Heart right ventricle (tissue), 16 donors: Measurements from ENCODE around the gene CDC45. TPM values are rescaled to one million over a fixed set of nuclear protein-coding genes. Genes with fewer than 3 reads are reported as not detected.
A peak's percentile ranks its signal among the peaks of the same experiment; 100 is the strongest.
"Not testable (repeated sequence)": the region's sequence is repeated elsewhere in the genome, so short reads cannot be mapped to it uniquely, and the experiment has no call there.

Experiments used
- ATAC-seq, 8 donors: fragments of 200-7000 bp; cut with Tn5 transposase; one replicate each; pipeline ENCODE4 v1.9.1; 2020; ENCODE audit warnings: mild to moderate bottlenecking in 8 of 8, moderate library complexity in 8 of 8, moderate number of reproducible peaks in 1 of 8
- DNase-seq, 2 donors: peaks; one replicate each; pipeline ENCODE4 v3.0.0-alpha.2; 2020
- H3K27ac ChIP-seq, 10 donors: fragments of 200-600 bp; sonication (generic) in 2 of 10; one replicate each; pipeline versions ENCODE4 v1.5.0 to v1.8.0; 2020 to 2022; ENCODE audit warnings: mild to moderate bottlenecking in 3 of 10
- H3K27me3 ChIP-seq, 7 donors: fragments of 200-600 bp; one replicate each; pipeline ENCODE4 v1.8.0; 2021 to 2022; ENCODE audit warnings: mild to moderate bottlenecking in 2 of 7
- H3K36me3 ChIP-seq, 9 donors: fragments of 200-600 bp; sonication (generic) in 1 of 9; one replicate each; pipeline versions ENCODE4 v1.5.0 to v1.8.0; 2020 to 2022; ENCODE audit warnings: mild to moderate bottlenecking in 2 of 9
- H3K4me1 ChIP-seq, 9 donors: fragments of 200-600 bp; sonication (generic) in 1 of 9; one replicate each; pipeline versions ENCODE4 v1.5.0 to v1.8.0; 2020 to 2022; ENCODE audit warnings: mild to moderate bottlenecking in 4 of 9
- H3K4me3 ChIP-seq, 10 donors: fragments of 200-600 bp; sonication (generic) in 2 of 10; one replicate each; pipeline versions ENCODE4 v1.5.0 to v1.8.0; 2020 to 2022; ENCODE audit warnings: mild to moderate bottlenecking in 7 of 10, moderate library complexity in 2 of 10
- H3K9me3 ChIP-seq, 11 donors: fragments of 200-600 bp in 10 of 11; sonication (generic) in 2 of 11; one replicate each; pipeline versions ENCODE4 v1.5.0 to v1.8.0; 2013 to 2022; ENCODE audit warnings: mild to moderate bottlenecking in 2 of 11, control low read depth in 1 of 11, moderate library complexity in 1 of 11
- WGBS, 2 donors: extraction: QIAGEN DNeasy Blood & Tissue Kit; methylation state at CpG; one replicate each; pipeline ENCODE4 v1.1.7; 2013; ENCODE audit warnings: inconsistent platforms in 1 of 2; 5-methylcytosine and 5-hydroxymethylcytosine counted together
- intact Hi-C, 10 donors: fragments of 100-400 bp; cut with DNase I; formaldehyde crosslinking; loops; one replicate each; pipeline versions ENCODE4 v1.11.1 to v1.14.2; 2022
- polyA plus RNA-seq, 2 donors: library from polyadenylated mRNA; stranded (reverse); fragments of 200-250 nt; gene quantifications; one replicate each; pipeline ENCODE4 v1.2.3, GENCODE V29; 2013
- total RNA-seq, 10 donors: library from RNA; stranded (reverse); fragmentation: NEBNext Ultra II Directional in 3 of 10; extraction: Animal tissue kit (Norgen Biotek cat#: 25700) in 3 of 10; gene quantifications; one replicate each; pipeline versions ENCODE4 v1.2.1 to v1.2.4, GENCODE V29; 2021 to 2023
- TF ChIP-seq, protein P1 (sequence below), 9 donors: fragments of 200-600 bp; sonication (generic) in 2 of 9; IDR thresholded peaks; one replicate each; pipeline versions ENCODE4 v1.5.0 to v1.8.0; 2021 to 2022; ENCODE audit warnings: antibody characterized with exemption in 9 of 9, mild to moderate bottlenecking in 5 of 9, moderate library complexity in 1 of 9
- donor health status: Arrhythmogenic right ventricular cardiomyopathy.
- donor health status: ischemic (EF 13 %, LVEDD 7.1; RV severe dilation, severe dysfunction).
- donor health status: healthy with polysubstance abuse.
- donor health status: DM: no; HTN: yes; CAD: no.
- donor health status: DM: no; HTN: no; CAD: no.
- donor health status: ischemic (EF 25% LVEDD 6.9; RV normal size, moderate dysfunction).
- donor health status: ischemic (EF 25% LVEDD 5.7; RV mildly dilated, moderate dysfunction).
- donor health status: healthy.
- donor health status: DM: yes; HTN: yes; CAD: no.
- donor health status: Ischemic cardiomyopathy.
- donor health status: ischemic (EF 35%, LVEDD 5.7; RV mildly dilated, moderate dysfunction).
- donor health status: nonischemic (EF 11% LVEDD 7.7; RV severe dilation, severe dysfunction).
- donor health status: DM: yes; HTN: yes; CAD: no.
- donor health status: PGD.
- donor health status: ischemic (EF 29% LVEDD 5.4; RV normal size, mild dysfunction).
- donor health status: nonischemic (EF 23%, LVEDD 6.1; RV moderate dilation, normal function).

The CDC45 gene
- total and polyA plus RNA-seq, 12 donors = 0.15 to 3.4 (median 0.57) TPM; not detected in 4

DNA sequence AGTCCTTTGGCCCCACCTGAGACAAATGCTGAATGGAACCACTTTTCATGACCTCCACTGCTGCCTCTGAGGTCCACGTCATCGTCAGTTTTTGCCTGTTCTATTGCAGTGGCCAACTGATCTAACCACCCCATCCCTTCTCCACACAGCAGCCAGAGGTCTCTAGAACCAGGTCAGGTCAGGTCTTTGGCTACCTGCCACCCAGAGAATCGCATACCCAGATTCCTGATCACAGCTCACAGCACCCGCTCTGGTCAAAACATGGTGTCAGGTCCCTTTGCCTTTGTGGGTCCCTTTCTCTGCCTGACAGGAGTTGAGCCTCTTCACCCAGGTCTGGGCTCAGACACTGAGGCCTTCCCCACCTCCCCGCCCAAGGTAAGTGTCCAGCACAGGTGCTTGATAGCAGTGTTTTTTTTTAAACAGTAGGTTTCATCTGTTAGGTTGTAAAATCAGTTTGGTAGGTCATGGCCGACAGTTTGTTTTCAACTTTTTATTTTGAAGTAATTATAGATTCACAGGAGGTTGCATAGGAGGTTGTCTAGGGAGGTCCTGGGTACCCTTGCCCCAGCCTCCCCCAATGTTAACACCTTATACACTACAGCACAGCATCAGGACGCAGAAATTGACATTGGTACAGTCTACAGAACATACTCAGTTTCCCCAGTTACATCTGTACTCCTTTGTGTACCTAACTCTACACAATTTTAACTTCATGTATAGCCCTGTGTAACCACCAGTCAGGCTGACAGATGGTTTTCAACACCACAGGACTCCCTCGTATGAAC, 39.1 kb upstream of the CDC45 start:
- H3K4me1 ChIP-seq = peaks cover 6 to 51% (median 21%) of the 10 kb centered on the region in 9 donors
- intact Hi-C loops = loop anchor here in 1 of 10 donors (10.0 kb wide), 1 partner anchor 146 kb away; the partner anchor contains the start of gene CLTCL1
- H3K4me3 ChIP-seq = no peak overlapping the region
- H3K9me3 ChIP-seq = no peaks in the 10 kb centered on the region
- no peak for DNase-seq
- H3K27ac ChIP-seq = no peak overlapping the region
- 67 to 75% methylated on average over 8 of the region's 8 CpGs for WGBS, 2 donors
- H3K36me3 ChIP-seq = peaks cover 0 to 82% (median 5%) of the 10 kb centered on the region in 9 donors
- no peaks in the 10 kb centered on the region for H3K27me3 ChIP-seq
- peak in 3 of 8 donors; percentile 38 to 67 (median 47) for ATAC-seq
- TF ChIP-seq, protein P1, sequence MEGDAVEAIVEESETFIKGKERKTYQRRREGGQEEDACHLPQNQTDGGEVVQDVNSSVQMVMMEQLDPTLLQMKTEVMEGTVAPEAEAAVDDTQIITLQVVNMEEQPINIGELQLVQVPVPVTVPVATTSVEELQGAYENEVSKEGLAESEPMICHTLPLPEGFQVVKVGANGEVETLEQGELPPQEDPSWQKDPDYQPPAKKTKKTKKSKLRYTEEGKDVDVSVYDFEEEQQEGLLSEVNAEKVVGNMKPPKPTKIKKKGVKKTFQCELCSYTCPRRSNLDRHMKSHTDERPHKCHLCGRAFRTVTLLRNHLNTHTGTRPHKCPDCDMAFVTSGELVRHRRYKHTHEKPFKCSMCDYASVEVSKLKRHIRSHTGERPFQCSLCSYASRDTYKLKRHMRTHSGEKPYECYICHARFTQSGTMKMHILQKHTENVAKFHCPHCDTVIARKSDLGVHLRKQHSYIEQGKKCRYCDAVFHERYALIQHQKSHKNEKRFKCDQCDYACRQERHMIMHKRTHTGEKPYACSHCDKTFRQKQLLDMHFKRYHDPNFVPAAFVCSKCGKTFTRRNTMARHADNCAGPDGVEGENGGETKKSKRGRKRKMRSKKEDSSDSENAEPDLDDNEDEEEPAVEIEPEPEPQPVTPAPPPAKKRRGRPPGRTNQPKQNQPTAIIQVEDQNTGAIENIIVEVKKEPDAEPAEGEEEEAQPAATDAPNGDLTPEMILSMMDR (IDR thresholded peaks at IDR 0.05) = no peak

DNA sequence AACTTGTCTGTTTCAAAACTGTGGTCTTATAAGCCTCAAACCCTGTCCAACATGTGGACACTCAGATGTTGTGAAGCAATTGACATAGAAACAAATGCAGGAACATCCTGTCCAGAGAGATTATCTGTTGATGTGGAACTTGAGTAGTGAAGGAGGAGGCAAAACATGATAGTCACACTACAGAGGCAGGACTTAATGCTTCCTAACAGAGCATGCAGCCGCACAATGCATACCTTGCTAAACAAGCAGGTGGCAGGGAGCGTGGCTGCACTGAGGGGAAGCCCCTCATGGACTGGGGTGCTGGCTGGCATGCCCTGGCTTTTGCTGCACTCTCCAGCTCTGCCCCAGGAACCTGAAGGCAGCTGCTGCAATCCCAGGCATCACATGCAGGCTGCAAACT, 37.6 kb upstream of the CDC45 start:
- peaks cover 0 to 67% (median 0%) of the 10 kb centered on the region in 9 donors for H3K36me3 ChIP-seq
- peaks cover 16 to 64% (median 35%) of the 10 kb centered on the region in 9 donors for H3K4me1 ChIP-seq
- no peak for ATAC-seq
- no peak overlapping the region for H3K4me3 ChIP-seq
- intact Hi-C loops = loop anchor here in 1 of 10 donors (10.0 kb wide), 1 partner anchor 147 kb away; the partner anchor contains the start of gene CLTCL1
- TF ChIP-seq, protein P1 (IDR thresholded peaks at IDR 0.05) = no peak
- DNase-seq = no peak
- WGBS, 2 donors = 79 to 86% methylated on average over 2 of the region's 2 CpGs
- H3K9me3 ChIP-seq = no peaks in the 10 kb centered on the region
- H3K27ac ChIP-seq = no peak overlapping the region
- H3K27me3 ChIP-seq = no peaks in the 10 kb centered on the region

DNA sequence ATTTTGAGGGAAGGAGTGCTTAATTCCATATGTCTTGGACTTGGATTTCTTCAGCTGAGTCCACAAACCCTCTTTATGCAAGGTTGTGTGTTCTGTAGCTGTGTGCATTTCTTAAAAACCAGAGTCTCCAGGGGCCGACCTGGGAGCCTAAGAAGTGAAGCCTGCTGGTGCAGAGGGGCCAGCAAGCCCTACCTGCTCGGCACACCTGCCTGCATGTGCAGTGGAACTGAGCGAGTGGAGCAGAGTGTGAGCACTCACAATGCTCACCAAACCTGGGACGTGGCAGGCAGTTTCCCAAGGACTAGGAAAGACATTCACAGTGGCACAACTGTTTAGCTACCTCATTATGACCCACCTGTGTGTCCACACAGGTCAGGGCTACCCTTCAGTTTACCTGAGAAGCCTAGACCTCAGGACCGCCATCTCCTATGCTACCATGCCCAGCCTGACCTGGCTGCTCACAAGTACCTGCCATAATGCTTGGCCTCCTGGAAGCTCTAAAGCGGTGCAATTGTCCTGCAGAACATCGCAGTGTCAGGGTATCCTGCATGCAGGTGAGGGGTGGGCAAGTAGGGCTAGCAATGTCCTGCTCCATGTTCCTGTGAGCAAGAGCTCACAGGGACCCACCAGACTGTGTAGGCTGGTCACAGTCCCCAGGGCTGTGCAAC, 36.0 kb upstream of the CDC45 start:
- Histone ChIP-seq H3K36me3 (peaks cover 0 to 52% (median 0%) of the 10 kb centered on the region in 9 donors), H3K4me3 (no peak overlapping the region), H3K4me1 (peaks cover 20 to 67% (median 43%) of the 10 kb centered on the region in 9 donors), H3K27ac (no peak overlapping the region), H3K9me3 (no peaks in the 10 kb centered on the region), H3K27me3 (no peaks in the 10 kb centered on the region)
- DNase-seq (no peak), ATAC-seq (no peak)
- 80 to 91% methylated on average over 7 of the region's 7 CpGs for WGBS, 2 donors
- TF ChIP-seq, protein P1 (IDR thresholded peaks at IDR 0.05) = no peak
- intact Hi-C loops = loop anchor here in 1 of 10 donors (10.0 kb wide), 1 partner anchor 149 kb away; the partner anchor contains the start of gene CLTCL1

DNA sequence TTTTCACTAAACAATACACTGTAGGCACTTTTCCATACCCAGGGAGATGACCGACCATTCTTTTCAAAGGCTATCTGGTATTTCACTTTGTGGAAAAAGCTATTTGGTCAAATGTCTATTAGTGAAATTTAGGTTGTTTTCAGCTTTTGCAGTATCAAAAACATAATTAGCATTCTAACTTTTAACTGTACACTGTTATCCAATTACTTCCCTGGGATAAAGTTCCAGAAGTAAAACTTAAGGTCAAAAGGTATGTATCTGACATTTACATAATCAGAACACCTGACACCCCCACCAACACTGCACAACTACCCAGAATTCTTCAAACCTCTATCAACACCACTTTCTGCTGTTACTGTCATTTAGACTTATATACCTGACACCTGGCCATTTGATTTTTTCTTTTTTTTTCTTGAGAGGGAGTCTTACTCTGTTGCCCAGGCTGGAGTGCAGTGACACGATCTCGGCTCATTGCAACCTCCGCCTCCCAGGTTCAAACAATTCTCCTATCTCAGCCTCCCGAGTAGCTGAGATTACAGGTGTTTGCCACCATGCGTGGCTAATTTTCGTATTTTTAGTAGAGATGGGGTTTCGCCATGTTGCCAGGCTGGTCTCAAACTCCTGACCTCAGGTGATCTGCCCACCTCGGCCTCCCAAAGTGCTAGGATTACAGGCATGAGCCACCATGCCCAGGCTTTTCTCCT, 34.3 kb upstream of the CDC45 start:
- DNase-seq, H3K27me3 ChIP-seq, H3K4me3 ChIP-seq, ATAC-seq, H3K9me3 ChIP-seq: not testable (repeated sequence)
- intact Hi-C loops = loop anchor here in 2 of 10 donors (5.0 to 10.0 kb wide), 2 partner anchors 151 to 153 kb away; partner anchors contain the start of gene CLTCL1 (in 2 of the 2)
- WGBS, 2 donors = 82 to 87% methylated on average over 9 of the region's 9 CpGs
- peak overlapping the region in 1 of 10 donors; percentile 45 for H3K27ac ChIP-seq
- peaks cover 20 to 66% (median 42%) of the 10 kb centered on the region in 9 donors for H3K4me1 ChIP-seq
- peaks cover 0 to 55% (median 0%) of the 10 kb centered on the region in 9 donors for H3K36me3 ChIP-seq
